SK-N-SH (cell line): ENCODE measurements around the gene RNLS. TPM values are rescaled to one million over a fixed set of nuclear protein-coding genes. Genes with fewer than 3 reads are reported as not detected.

Experiments used
- CTCF ChIA-PET: fragments of 300-600, 350-600 bp; formaldehyde crosslinking; extraction: SDS; loops from one replicate; lab custom pipeline; 2021; lab: Yijun Ruan, JAX
- POLR2A ChIA-PET: fragments of 350-600 bp; sonication (Branson Sonifier 250); formaldehyde crosslinking; extraction: SDS; loops from one replicate; lab custom pipeline; 2020; ENCODE audit warnings: antibody characterized with exemption, inconsistent platforms; lab: Yijun Ruan, JAX
- DNase-seq: peaks from one replicate; pipeline ENCODE4 v3.0.0; 2012
- H2AFZ ChIP-seq: fragments of 200-600 bp; sonication (generic); 2 replicates; pipeline ENCODE4 v1.8.1; 2016; ENCODE audit warnings: antibody characterized with exemption, mild to moderate bottlenecking, low read depth
- H3F3A ChIP-seq: fragments of 200-600 bp; sonication (generic); replicated peaks from 2 replicates; pipeline ENCODE3; 2016; ENCODE audit warnings: antibody characterized with exemption, mild to moderate bottlenecking; ENCODE audit not compliant: insufficient read depth
- H3K27ac ChIP-seq, 2 experiments: fragments of 200-500 bp in 1 of 2; fragments of 200-600 bp in 1 of 2; sonication (Bioruptor generic) in 1 of 2; sonication (generic), shearing (Covaris generic) in 1 of 2; 2 replicates each; pipeline versions ENCODE4 v1.5.1 to v1.6.1; 2014 to 2016; ENCODE audit warnings: low read depth in 2 of 2, inconsistent platforms in 1 of 2, low read length in 1 of 2, mild to moderate bottlenecking in 1 of 2, mixed read lengths in 1 of 2
- H3K27me3 ChIP-seq: fragments of 200-600 bp; sonication (generic), shearing (Covaris generic); 2 replicates; pipeline ENCODE4 v1.6.1; 2016; ENCODE audit warnings: mixed run types; ENCODE audit not compliant: insufficient read depth
- H3K36me3 ChIP-seq, 2 experiments: fragments of 200-500 bp in 1 of 2; fragments of 200-600 bp in 1 of 2; sonication (Bioruptor generic) in 1 of 2; sonication (generic) in 1 of 2; replicated peaks in 1 of 2; 2 replicates each; pipeline versions ENCODE3 to v1.5.1; 2014 to 2016; ENCODE audit warnings: low read length in 1 of 2, mild to moderate bottlenecking in 1 of 2; ENCODE audit not compliant: insufficient read depth in 2 of 2, control insufficient read depth in 1 of 2
- H3K4me1 ChIP-seq, 2 experiments: fragments of 200-500 bp in 1 of 2; fragments of 200-600 bp in 1 of 2; sonication (Bioruptor generic) in 1 of 2; sonication (generic), shearing (Covaris generic) in 1 of 2; 2 replicates each; pipeline versions ENCODE4 v1.5.1 to v1.6.1; 2014 to 2016; ENCODE audit warnings: low read depth in 1 of 2, low read length in 1 of 2, mixed run types in 1 of 2; ENCODE audit not compliant: insufficient read depth in 2 of 2, control insufficient read depth in 1 of 2
- H3K4me2 ChIP-seq: fragments of 200-600 bp; sonication (generic), shearing (Covaris generic); 2 replicates; pipeline ENCODE4 v1.6.1; 2017; ENCODE audit warnings: mixed run types
- H3K4me3 ChIP-seq, 2 experiments: fragments of 200-500 bp in 1 of 2; fragments of 200-600 bp in 1 of 2; sonication (Bioruptor generic) in 1 of 2; sonication (generic), shearing (Covaris generic) in 1 of 2; 2 replicates each; pipeline versions ENCODE4 v1.5.1 to v1.8.1; 2014 to 2016; ENCODE audit warnings: low read depth in 2 of 2, inconsistent platforms in 1 of 2, low read length in 1 of 2, mild to moderate bottlenecking in 1 of 2, mixed read lengths in 1 of 2, moderate library complexity in 1 of 2
- H3K79me2 ChIP-seq: fragments of 200-600 bp; sonication (generic); 2 replicates; pipeline ENCODE4 v1.8.1; 2017; ENCODE audit warnings: mild to moderate bottlenecking; ENCODE audit not compliant: insufficient read depth
- H3K9ac ChIP-seq: fragments of 200-600 bp; sonication (generic); 2 replicates; pipeline ENCODE4 v1.6.1; 2017; ENCODE audit warnings: mixed run types
- H3K9me2 ChIP-seq: fragments of 200-600 bp; sonication (generic); 2 replicates; pipeline ENCODE4 v1.6.1; 2017; ENCODE audit warnings: mixed run types
- H3K9me3 ChIP-seq: fragments of 200-600 bp; sonication (generic); 2 replicates; pipeline ENCODE4 v1.6.1; 2017; ENCODE audit warnings: mixed run types, mild to moderate bottlenecking, moderate library complexity
- H4K20me1 ChIP-seq: fragments of 200-600 bp; sonication (generic); 2 replicates; pipeline ENCODE4 v1.6.1; 2017; ENCODE audit warnings: mild to moderate bottlenecking, mixed run types; ENCODE audit not compliant: insufficient read depth
- CTCF ChIP-seq: fragments of 200-600 bp; sonication (generic); IDR thresholded peaks from 2 replicates; pipeline ENCODE4 v1.6.1; 2017; ENCODE audit warnings: antibody characterized with exemption, mild to moderate bottlenecking, moderate library complexity
- ELF1 ChIP-seq: IDR thresholded peaks from 2 replicates; pipeline ENCODE4 v1.4.0; 2012
- MXI1 ChIP-seq: IDR thresholded peaks from 2 replicates; pipeline ENCODE4 v1.6.1; 2012; ENCODE audit warnings: mild to moderate bottlenecking, low read depth, low read length, improper control_type of control experiment
- ZBTB33 ChIP-seq: IDR thresholded peaks from 2 replicates; pipeline ENCODE4 v1.4.0; 2012; ENCODE audit warnings: low read depth, borderline replicate concordance
- WGBS: methylation state at CpG from one replicate; pipeline ENCODE4 v1.1.6; 2017; ENCODE audit warnings: low lambda C conversion rate; 5-methylcytosine and 5-hydroxymethylcytosine counted together
- polyA plus RNA-seq, 3 experiments: library from polyadenylated mRNA; depleted of rRNA; stranded (reverse); fragments of >200 nt; gene quantifications; 2 replicates each; pipeline ENCODE4 v1.2.3, GENCODE V29; 2012
- small RNA-seq, 7 experiments: library from RNA; depleted of rRNA; stranded (forward); fragments of <200 nt; gene quantifications; one replicate each; pipeline ENCODE3, GENCODE V24; 2012

Gene RNLS
- polyA plus RNA-seq, 1 of the 3 experiments (the other 2 are of a cell fraction): not detected

- no peak for TF ChIP-seq CTCF
- TF ChIP-seq, all 33 proteins: peak for 0
These were observed 356.2 kb downstream of the RNLS start (continued) for GRCh38 chr10:88226891-88227290.

- peaks cover 0 to 14% of the 10 kb centered on the region in 2 experiments; a peak in 2 of 4 replicates for H3K4me1 ChIP-seq
- no peaks in the 10 kb centered on the region for H3K36me3 ChIP-seq
- peak overlapping the region in 1 of 2 experiments; percentile 39; a peak in 1 of 4 replicates for H3K27ac ChIP-seq
- DNase-seq: no peak
- no peaks in the 10 kb centered on the region for H3K9me2 ChIP-seq
- CTCF ChIA-PET: interaction anchor here (1.0 to 2.4 kb wide), 2 partner anchors 15 to 163 kb away, joined by 3 to 6 read pairs; no protein-coding TSS in a partner anchor
- H3K79me2 ChIP-seq: no peaks in the 10 kb centered on the region
- TF ChIP-seq MXI1: no peak
- TF ChIP-seq ELF1: no peak
- no peak for TF ChIP-seq ZBTB33
- no peaks in the 10 kb centered on the region for H4K20me1 ChIP-seq
- H3K4me3 ChIP-seq: no peak overlapping the region
- H3K27me3 ChIP-seq: no peaks in the 10 kb centered on the region
- H3K4me2 ChIP-seq: no peak overlapping the region
- no peak overlapping the region for H2AFZ ChIP-seq
- no peaks in the 10 kb centered on the region for H3K9me3 ChIP-seq
- H3F3A ChIP-seq: no peaks in the 10 kb centered on the region
- H3K9ac ChIP-seq: no peak overlapping the region
- WGBS: 73% methylated on average over 2 of the region's 2 CpGs
- POLR2A ChIA-PET: no interaction called here
These were observed 357.0 kb downstream of the RNLS start for GRCh38 chr10:88226071-88226659.

Small RNA genes lying within 50 kb of the gene (small RNA-seq; reads per million reads assigned to genes)
- 0 reads per million in 7 experiments for gene AL353149.1
- gene RF00019: 0 reads per million in 7 experiments

Other genes starting within 250 kb of the RNLS start
- not detected in 2 replicates for gene LIPJ, start 3.4 kb upstream of the RNLS start, polyA plus RNA-seq (2012; rRNA removed)
- 0.06 and 0.07 TPM in 2 replicates for gene LIPF, start 81.1 kb upstream of the RNLS start, polyA plus RNA-seq (2012; rRNA removed)
- not detected in 2 replicates for gene LIPK, start 122.9 kb upstream of the RNLS start, polyA plus RNA-seq (2012; rRNA removed)
- not detected in 2 replicates for gene LIPN, start 176.7 kb upstream of the RNLS start, polyA plus RNA-seq (2012; rRNA removed)
- gene LIPM, start 219.4 kb upstream of the RNLS start, polyA plus RNA-seq (2012; rRNA removed): not detected in 2 replicates